ENCODE measurements around the gene PDGFRB.

Gene PDGFRB

GRCh38 chr5:150131461-150131860 lies 24.2 kb downstream of the PDGFRB start:
- H3K36me3 Mint-ChIP-seq, result no peaks in the 10 kb centered on the region
- no peak overlapping the region for H3K27ac Mint-ChIP-seq
- H3K4me1 Mint-ChIP-seq, result peaks cover 9% of the 10 kb centered on the region
- DNase-seq (ENCODE audit: low spot score in 2 of 2) (no peak), ATAC-seq (ENCODE audit: low read depth) (no peak)
- H3K4me3 Mint-ChIP-seq, result no peak overlapping the region
- peaks cover 4% of the 10 kb centered on the region for H3K27me3 Mint-ChIP-seq
- no peaks in the 10 kb centered on the region for H3K9me3 Mint-ChIP-seq

- Mint-ChIP-seq H3K36me3 (no peaks in the 10 kb centered on the region), H3K27ac (no peak overlapping the region), H3K27me3 (peaks cover 4% of the 10 kb centered on the region), H3K4me3 (no peak overlapping the region), H3K9me3 (no peaks in the 10 kb centered on the region), H3K4me1 (peaks cover 9% of the 10 kb centered on the region)
- no peak for DNase-seq (ENCODE audit: low spot score in 2 of 2)
- no peak for ATAC-seq (ENCODE audit: low read depth)
Measured at GRCh38 chr5:150130493-150130922, 25.1 kb downstream of the PDGFRB start.

- DNase-seq (ENCODE audit: low spot score in 2 of 2) (peak; percentile 31 to 46), ATAC-seq (ENCODE audit: low read depth) (peak; percentile 62)
- no peaks in the 10 kb centered on the region for H3K36me3 Mint-ChIP-seq
- no peak overlapping the region for H3K4me3 Mint-ChIP-seq
- no peak overlapping the region for H3K27ac Mint-ChIP-seq
- H3K27me3 Mint-ChIP-seq, result peaks cover 2% of the 10 kb centered on the region
- H3K9me3 Mint-ChIP-seq, result no peaks in the 10 kb centered on the region
- peaks cover 9% of the 10 kb centered on the region for H3K4me1 Mint-ChIP-seq
Measured at GRCh38 chr5:150129813-150130492, 25.7 kb downstream of the PDGFRB start.

GRCh38 chr5:150129454-150129812 lies 26.2 kb downstream of the PDGFRB start:
- H3K4me3 Mint-ChIP-seq, result no peak overlapping the region
- no peak for ATAC-seq (ENCODE audit: low read depth)
- no peak for DNase-seq (ENCODE audit: low spot score in 2 of 2)
- H3K27me3 Mint-ChIP-seq, result peaks cover 2% of the 10 kb centered on the region
- no peaks in the 10 kb centered on the region for H3K36me3 Mint-ChIP-seq
- H3K9me3 Mint-ChIP-seq, result no peaks in the 10 kb centered on the region
- no peak overlapping the region for H3K27ac Mint-ChIP-seq
- H3K4me1 Mint-ChIP-seq, result peaks cover 9% of the 10 kb centered on the region

GRCh38 chr5:150126921-150127265 lies 28.8 kb downstream of the PDGFRB start:
- no peaks in the 10 kb centered on the region for H3K9me3 Mint-ChIP-seq
- H3K36me3 Mint-ChIP-seq, result no peaks in the 10 kb centered on the region
- peaks cover 2% of the 10 kb centered on the region for H3K27me3 Mint-ChIP-seq
- H3K27ac Mint-ChIP-seq, result no peak overlapping the region
- DNase-seq (ENCODE audit: low spot score in 2 of 2) (no peak), ATAC-seq (ENCODE audit: low read depth) (no peak)
- peaks cover 11% of the 10 kb centered on the region for H3K4me1 Mint-ChIP-seq
- no peak overlapping the region for H3K4me3 Mint-ChIP-seq

- no peaks in the 10 kb centered on the region for H3K36me3 Mint-ChIP-seq
- H3K27me3 Mint-ChIP-seq, result peaks cover 2% of the 10 kb centered on the region
- peaks cover 10% of the 10 kb centered on the region for H3K4me1 Mint-ChIP-seq
- H3K27ac Mint-ChIP-seq, result no peak overlapping the region
- H3K4me3 Mint-ChIP-seq, result no peak overlapping the region
- H3K9me3 Mint-ChIP-seq, result no peaks in the 10 kb centered on the region
- DNase-seq (ENCODE audit: low spot score in 2 of 2), result no peak
- no peak for ATAC-seq (ENCODE audit: low read depth)
Measured at GRCh38 chr5:150126199-150126920, 29.3 kb downstream of the PDGFRB start.

- peaks cover 2% of the 10 kb centered on the region for H3K27me3 Mint-ChIP-seq
- DNase-seq (ENCODE audit: low spot score in 2 of 2), result no peak
- no peak for ATAC-seq (ENCODE audit: low read depth)
- H3K9me3 Mint-ChIP-seq, result no peaks in the 10 kb centered on the region
- H3K27ac Mint-ChIP-seq, result no peak overlapping the region
- H3K4me1 Mint-ChIP-seq, result peaks cover 7% of the 10 kb centered on the region
- no peaks in the 10 kb centered on the region for H3K36me3 Mint-ChIP-seq
- no peak overlapping the region for H3K4me3 Mint-ChIP-seq
Measured at GRCh38 chr5:150125334-150125733, 30.3 kb downstream of the PDGFRB start.

- ATAC-seq (ENCODE audit: low read depth), result no peak
- Mint-ChIP-seq H3K4me3 (no peak overlapping the region), H3K27ac (no peak overlapping the region), H3K9me3 (no peaks in the 10 kb centered on the region), H3K27me3 (peaks cover 2% of the 10 kb centered on the region), H3K4me1 (peaks cover 2% of the 10 kb centered on the region), H3K36me3 (no peaks in the 10 kb centered on the region)
- DNase-seq (ENCODE audit: low spot score in 2 of 2), result no peak
Measured at GRCh38 chr5:150124596-150124995, 31.0 kb downstream of the PDGFRB start.

- DNase-seq (ENCODE audit: low spot score in 2 of 2), result no peak
- H3K9me3 Mint-ChIP-seq, result no peaks in the 10 kb centered on the region
- peaks cover 2% of the 10 kb centered on the region for H3K27me3 Mint-ChIP-seq
- H3K27ac Mint-ChIP-seq, result no peak overlapping the region
- no peak overlapping the region for H3K4me3 Mint-ChIP-seq
- ATAC-seq (ENCODE audit: low read depth), result no peak
- peaks cover 2% of the 10 kb centered on the region for H3K4me1 Mint-ChIP-seq
- no peaks in the 10 kb centered on the region for H3K36me3 Mint-ChIP-seq
Measured at GRCh38 chr5:150124111-150124557, 31.5 kb downstream of the PDGFRB start.

GRCh38 chr5:150123542-150123941 lies 32.1 kb downstream of the PDGFRB start:
- DNase-seq (ENCODE audit: low spot score in 2 of 2) (no peak), ATAC-seq (ENCODE audit: low read depth) (no peak)
- H3K27me3 Mint-ChIP-seq, result peaks cover 2% of the 10 kb centered on the region
- H3K4me1 Mint-ChIP-seq, result peaks cover 2% of the 10 kb centered on the region
- H3K36me3 Mint-ChIP-seq, result no peaks in the 10 kb centered on the region
- no peak overlapping the region for H3K27ac Mint-ChIP-seq
- H3K4me3 Mint-ChIP-seq, result no peak overlapping the region
- H3K9me3 Mint-ChIP-seq, result no peaks in the 10 kb centered on the region

GRCh38 chr5:150122536-150123481 lies 32.8 kb downstream of the PDGFRB start:
- no peak for DNase-seq (ENCODE audit: low spot score in 2 of 2)
- Mint-ChIP-seq H3K27ac (no peak overlapping the region), H3K27me3 (peaks cover 2% of the 10 kb centered on the region), H3K9me3 (no peaks in the 10 kb centered on the region), H3K4me1 (peaks cover 2% of the 10 kb centered on the region), H3K36me3 (no peaks in the 10 kb centered on the region), H3K4me3 (no peak overlapping the region)
- no peak for ATAC-seq (ENCODE audit: low read depth)

- H3K27ac Mint-ChIP-seq, result no peak overlapping the region
- ATAC-seq (ENCODE audit: low read depth) (peak; percentile 37), DNase-seq (ENCODE audit: low spot score in 2 of 2) (no peak)
- peaks cover under 1% of the 10 kb centered on the region for H3K27me3 Mint-ChIP-seq
- peaks cover 2% of the 10 kb centered on the region for H3K4me1 Mint-ChIP-seq
- no peaks in the 10 kb centered on the region for H3K36me3 Mint-ChIP-seq
- H3K9me3 Mint-ChIP-seq, result no peaks in the 10 kb centered on the region
- H3K4me3 Mint-ChIP-seq, result no peak overlapping the region
Measured at GRCh38 chr5:150122158-150122510, 33.5 kb downstream of the PDGFRB start.

GRCh38 chr5:150121448-150122157 lies 34.0 kb downstream of the PDGFRB start:
- peaks cover 2% of the 10 kb centered on the region for H3K4me1 Mint-ChIP-seq
- no peak overlapping the region for H3K27ac Mint-ChIP-seq
- H3K36me3 Mint-ChIP-seq, result no peaks in the 10 kb centered on the region

More at GRCh38 chr5:150121448-150122157, 34.0 kb downstream of the PDGFRB start:
- H3K4me3 Mint-ChIP-seq, result no peak overlapping the region
- H3K27me3 Mint-ChIP-seq, result no peaks in the 10 kb centered on the region
- no peak for ATAC-seq (ENCODE audit: low read depth)
- H3K9me3 Mint-ChIP-seq, result no peaks in the 10 kb centered on the region
- DNase-seq (ENCODE audit: low spot score in 2 of 2), result no peak
